ENCODE data around the gene SELENOV.
A peak's percentile ranks its signal among the peaks of the same experiment; 100 is the strongest.

Gene SELENOV

DNA sequence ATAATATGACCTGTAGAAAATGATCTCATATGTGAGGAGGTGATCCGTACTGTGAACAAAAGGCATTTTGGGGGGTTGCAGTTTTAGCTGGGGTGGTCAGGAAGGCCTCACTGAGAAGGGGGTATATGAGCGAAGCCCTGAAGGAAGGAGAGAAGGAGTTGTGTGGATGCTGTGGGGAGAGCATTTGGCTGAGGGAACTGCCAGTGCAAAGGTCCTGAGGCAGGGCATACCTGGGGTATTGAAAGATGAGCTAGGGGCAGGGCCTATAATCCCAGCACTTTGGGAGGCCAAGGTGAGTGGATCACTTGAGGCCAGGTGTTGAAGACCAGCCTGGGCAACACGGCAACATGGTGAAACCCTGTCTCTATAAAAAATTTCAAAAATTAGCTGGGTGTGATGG lies 2.5 kb downstream of the SELENOV start:
- Mint-ChIP-seq H3K27ac (no peak overlapping the region), H3K9me3 (no peaks in the 10 kb centered on the region), H3K27me3 (peaks cover 42 to 67% of the 10 kb centered on the region in 2 donors), H3K4me1 (ENCODE audit: low read depth in 2 of 2) (peaks cover 9 to 10% of the 10 kb centered on the region in 2 donors), H3K36me3 (ENCODE audit: insufficient read depth) (peaks cover 4% of the 10 kb centered on the region), H3K4me3 (no peak overlapping the region)
- no peak for DNase-seq
- no peak for ATAC-seq (replicated peaks)

DNA sequence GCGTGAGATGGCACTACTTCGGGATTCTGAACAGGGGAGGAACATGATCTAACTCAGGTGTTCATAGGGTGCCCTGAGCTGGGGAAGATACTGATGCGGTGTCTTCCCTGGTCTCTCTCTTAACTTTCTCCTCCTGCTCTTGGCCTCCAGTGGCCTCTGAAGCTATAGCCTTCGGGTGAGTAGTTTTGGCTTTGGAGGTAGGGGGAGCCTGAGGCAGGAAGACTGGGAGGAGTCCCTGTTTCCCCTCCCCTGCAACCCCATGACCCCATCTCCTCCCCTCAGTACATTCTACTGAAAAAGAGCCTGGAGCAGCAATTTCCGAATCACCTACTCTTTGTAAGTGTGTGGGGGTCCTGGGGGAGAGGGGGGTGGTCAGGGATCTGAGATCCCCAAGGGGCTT lies 3.5 kb downstream of the SELENOV start:
- Mint-ChIP-seq H3K4me3 (no peak overlapping the region), H3K4me1 (ENCODE audit: low read depth in 2 of 2) (peaks cover 9 to 10% of the 10 kb centered on the region in 2 donors), H3K27me3 (peaks cover 35 to 57% of the 10 kb centered on the region in 2 donors), H3K36me3 (ENCODE audit: insufficient read depth) (peaks cover 4% of the 10 kb centered on the region), H3K27ac (no peak overlapping the region), H3K9me3 (no peaks in the 10 kb centered on the region)
- ATAC-seq (replicated peaks) (no peak), DNase-seq (no peak)

DNA sequence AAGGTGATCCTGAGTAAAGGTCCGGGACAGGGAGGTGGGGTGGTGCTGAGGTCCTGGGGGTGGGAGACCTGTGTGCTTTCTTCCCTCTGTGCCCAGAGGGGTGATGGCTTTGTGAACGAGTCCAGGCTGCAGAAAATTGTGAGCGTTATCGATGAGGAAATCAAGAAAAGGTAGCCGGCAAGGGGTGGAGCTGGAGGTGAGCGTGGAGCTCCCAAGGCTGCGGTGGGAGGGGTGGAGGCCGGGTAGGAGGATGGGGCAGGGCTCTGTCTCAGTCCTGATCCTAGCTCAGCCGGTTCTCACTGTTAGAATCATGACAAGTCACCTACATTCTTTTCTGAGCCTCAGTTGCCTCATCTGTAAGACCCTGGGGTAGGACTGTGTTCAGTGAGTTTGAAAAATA lies 4.0 kb downstream of the SELENOV start:
- DNase-seq (no peak), ATAC-seq (replicated peaks) (no peak)
- H3K27ac Mint-ChIP-seq, result no peak overlapping the region
- H3K36me3 Mint-ChIP-seq (ENCODE audit: insufficient read depth), result peaks cover 4% of the 10 kb centered on the region
- no peaks in the 10 kb centered on the region for H3K9me3 Mint-ChIP-seq
- peaks cover 30 to 52% of the 10 kb centered on the region in 2 donors for H3K27me3 Mint-ChIP-seq
- H3K4me1 Mint-ChIP-seq (ENCODE audit: low read depth in 2 of 2), result peaks cover 9 to 10% of the 10 kb centered on the region in 2 donors
- no peak overlapping the region for H3K4me3 Mint-ChIP-seq

DNA sequence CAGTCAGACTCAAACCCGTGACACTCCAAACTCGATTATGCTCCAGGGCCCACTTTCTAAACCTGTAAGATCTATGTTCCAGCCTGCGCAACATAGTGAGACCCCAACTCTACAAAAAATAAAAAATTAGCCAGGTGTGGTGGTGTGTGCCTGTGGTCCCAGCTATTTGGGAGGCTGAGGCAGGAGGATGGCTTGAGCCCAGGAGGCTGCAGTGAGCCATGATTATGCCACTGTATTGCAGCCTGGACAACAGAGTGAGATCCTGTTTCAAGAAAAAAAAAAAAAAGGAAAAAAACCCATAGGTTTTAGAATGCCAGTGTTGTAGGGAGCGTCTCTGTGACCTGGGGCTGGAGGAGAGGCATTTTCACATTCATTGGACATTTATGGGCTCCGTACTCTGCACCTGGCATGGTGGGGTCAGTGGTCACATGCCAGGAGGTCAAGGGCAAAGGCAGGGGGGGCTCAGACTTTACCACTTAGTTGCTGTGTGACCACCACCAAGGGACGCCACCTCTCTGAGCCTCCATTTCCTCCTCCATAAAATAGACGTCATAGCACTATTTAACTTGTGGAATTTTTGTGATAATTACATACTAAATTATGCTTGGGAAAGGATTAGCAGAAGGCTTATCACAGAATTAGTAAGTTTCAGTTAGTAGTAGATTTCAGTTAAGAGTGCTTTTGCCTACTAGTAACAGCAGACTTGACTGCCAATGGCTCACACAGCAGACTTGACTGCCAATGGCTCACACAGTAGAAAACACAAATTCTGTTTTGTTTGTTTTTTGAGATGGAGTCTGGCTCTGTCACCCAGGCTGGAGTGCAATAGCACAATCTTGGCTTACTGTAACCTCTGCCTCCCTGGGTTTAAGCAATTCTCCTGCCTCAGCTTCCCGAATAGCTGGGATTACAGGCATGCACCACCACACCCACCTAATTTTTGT lies 5.9 kb downstream of the SELENOV start:
- peaks cover 17 to 33% of the 10 kb centered on the region in 2 donors for H3K27me3 Mint-ChIP-seq
- DNase-seq (no peak), ATAC-seq (replicated peaks) (no peak)
- peaks cover 4 to 5% of the 10 kb centered on the region in 2 donors for H3K4me1 Mint-ChIP-seq (ENCODE audit: low read depth in 2 of 2)
- no peaks in the 10 kb centered on the region for H3K9me3 Mint-ChIP-seq
- no peak overlapping the region for H3K4me3 Mint-ChIP-seq
- no peak overlapping the region for H3K27ac Mint-ChIP-seq
- peaks cover 4% of the 10 kb centered on the region for H3K36me3 Mint-ChIP-seq (ENCODE audit: insufficient read depth)

DNA sequence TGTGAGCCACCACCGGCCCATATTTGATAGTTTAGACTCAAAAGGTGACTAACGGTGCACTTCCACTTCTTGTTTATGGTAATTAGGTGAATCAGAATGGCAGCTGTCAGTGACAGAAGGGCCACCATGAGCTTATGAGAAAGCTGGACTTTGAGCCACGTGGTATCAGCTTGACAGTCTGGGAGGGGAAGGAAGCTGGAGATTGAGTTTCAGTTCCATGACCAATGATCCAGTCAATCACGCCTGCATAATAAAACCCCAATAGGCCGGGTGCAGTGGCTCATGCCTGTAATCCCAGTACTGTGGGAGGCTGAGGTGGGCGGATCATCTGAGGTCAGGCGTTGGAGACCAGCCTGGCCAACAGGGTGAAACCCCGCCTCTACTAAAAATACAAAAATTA lies 9.6 kb downstream of the SELENOV start:
- DNase-seq (no peak), ATAC-seq (replicated peaks) (no peak)
- H3K27me3 Mint-ChIP-seq, result no peaks in the 10 kb centered on the region
- peaks cover 7% of the 10 kb centered on the region for H3K36me3 Mint-ChIP-seq (ENCODE audit: insufficient read depth)
- no peak overlapping the region for H3K4me3 Mint-ChIP-seq
- no peaks in the 10 kb centered on the region for H3K9me3 Mint-ChIP-seq
- no peak overlapping the region for H3K27ac Mint-ChIP-seq
- H3K4me1 Mint-ChIP-seq (ENCODE audit: low read depth in 2 of 2), result peaks cover 3 to 5% of the 10 kb centered on the region in 2 donors

DNA sequence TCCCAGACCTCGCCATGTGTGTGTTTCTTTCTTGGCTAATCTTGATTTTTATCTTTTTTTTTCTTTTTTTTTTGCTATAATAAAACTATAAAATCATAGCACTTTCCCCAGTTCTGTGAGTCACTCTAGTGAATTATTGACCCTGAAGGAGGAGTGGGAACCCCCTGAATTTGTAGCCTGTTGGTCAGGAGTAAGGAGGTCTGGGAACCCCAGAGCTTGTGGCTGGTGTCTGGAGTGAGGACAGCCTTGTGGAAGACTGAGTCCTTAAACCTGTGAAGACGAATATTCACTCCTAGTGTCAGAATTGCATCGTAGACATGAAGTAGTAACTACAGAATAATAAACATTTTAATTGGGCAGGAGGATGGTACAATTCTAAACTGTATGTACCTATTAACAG lies 10.3 kb downstream of the SELENOV start:
- ATAC-seq (replicated peaks) (no peak), DNase-seq (no peak)
- Mint-ChIP-seq H3K27me3 (no peaks in the 10 kb centered on the region), H3K9me3 (no peaks in the 10 kb centered on the region), H3K36me3 (ENCODE audit: insufficient read depth) (peaks cover 7% of the 10 kb centered on the region), H3K4me1 (ENCODE audit: low read depth in 2 of 2) (peaks cover 3 to 5% of the 10 kb centered on the region in 2 donors), H3K4me3 (no peak overlapping the region), H3K27ac (no peak overlapping the region)

DNA sequence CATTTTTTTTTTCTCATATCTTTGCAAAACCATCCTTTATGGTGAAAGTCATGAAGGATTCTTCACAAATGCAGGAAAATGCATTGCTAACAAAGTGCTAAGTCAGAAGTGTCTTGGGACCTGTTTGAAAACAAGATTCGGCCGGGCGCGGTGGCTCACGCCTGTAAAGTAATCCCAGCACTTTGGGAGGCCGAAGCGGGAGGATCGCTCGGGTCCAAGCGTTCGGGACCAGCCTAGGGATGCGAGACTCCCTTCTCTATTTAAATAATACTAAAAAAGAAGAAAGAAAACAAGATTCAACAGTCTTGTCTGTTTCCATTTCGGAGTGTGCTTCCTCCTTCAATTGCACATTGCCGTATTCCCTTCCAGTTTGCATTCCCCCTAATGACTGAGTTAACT lies 16.9 kb downstream of the SELENOV start:
- peaks cover 11% of the 10 kb centered on the region for H3K36me3 Mint-ChIP-seq (ENCODE audit: insufficient read depth)
- peak overlapping the region; percentile 89 to 92 for H3K27ac Mint-ChIP-seq
- H3K4me1 Mint-ChIP-seq (ENCODE audit: low read depth in 2 of 2), result peaks cover 10 to 22% of the 10 kb centered on the region in 2 donors
- H3K27me3 Mint-ChIP-seq, result no peaks in the 10 kb centered on the region
- DNase-seq (no peak), ATAC-seq (replicated peaks) (no peak)
- peak overlapping the region; percentile 87 to 93 for H3K4me3 Mint-ChIP-seq
- H3K9me3 Mint-ChIP-seq, result no peaks in the 10 kb centered on the region

DNA sequence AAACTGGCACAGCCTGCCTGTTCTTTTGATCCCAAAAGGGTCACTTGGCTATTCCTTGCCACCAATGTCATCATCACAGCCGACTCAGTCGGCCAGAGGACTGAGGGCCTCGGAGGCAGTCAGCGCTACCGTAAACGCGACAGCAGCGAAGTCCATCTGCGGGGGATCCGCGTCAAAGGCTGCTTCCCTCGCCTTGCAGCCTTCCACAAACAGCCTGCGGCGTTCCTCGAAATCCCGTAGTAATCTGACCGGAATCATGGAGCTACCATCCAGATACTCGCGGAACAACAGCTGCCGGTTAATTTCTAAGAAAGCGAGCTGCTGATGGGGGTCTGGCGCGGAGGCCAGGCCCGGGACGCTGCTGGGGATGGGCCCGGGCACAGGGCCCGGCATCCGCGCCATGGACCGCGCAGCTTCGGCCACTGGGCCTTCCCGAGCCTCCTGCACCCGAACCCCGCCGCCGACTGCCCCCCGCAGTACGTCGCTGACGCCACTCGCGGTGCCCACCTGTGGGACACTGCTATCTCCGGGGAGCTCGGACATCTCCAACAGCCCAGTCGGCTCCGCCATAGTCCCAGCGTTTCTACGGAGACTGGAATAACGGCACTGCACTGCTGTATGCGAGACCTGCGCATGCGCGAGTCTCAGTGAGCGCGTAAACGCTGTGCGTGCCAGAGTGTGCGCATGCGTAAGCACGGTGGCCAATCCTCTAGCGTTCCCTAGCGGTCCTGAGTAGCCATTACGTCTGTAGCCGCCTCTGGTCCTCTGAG lies 17.5 kb downstream of the SELENOV start, which contains the start of gene EID2B:
Gene EID2B (minus strand): TSS at position 620 of the 770 bp plus-strand sequence. CDS start 50 bp downstream, at position 570.
- H3K36me3 Mint-ChIP-seq (ENCODE audit: insufficient read depth), result peaks cover 15% of the 10 kb centered on the region
- peak within 1 kb of the TSS; percentile 89 to 92 for H3K27ac Mint-ChIP-seq
- ATAC-seq (replicated peaks) (peak; percentile 90), DNase-seq (peak; percentile 91 to 93 (median 92))
- H3K9me3 Mint-ChIP-seq, result no peaks in the 10 kb centered on the region
- no peaks in the 10 kb centered on the region for H3K27me3 Mint-ChIP-seq
- H3K4me1 Mint-ChIP-seq (ENCODE audit: low read depth in 2 of 2), result peaks cover 12 to 24% of the 10 kb centered on the region in 2 donors
- peak within 1 kb of the TSS; percentile 87 to 93 for H3K4me3 Mint-ChIP-seq

DNA sequence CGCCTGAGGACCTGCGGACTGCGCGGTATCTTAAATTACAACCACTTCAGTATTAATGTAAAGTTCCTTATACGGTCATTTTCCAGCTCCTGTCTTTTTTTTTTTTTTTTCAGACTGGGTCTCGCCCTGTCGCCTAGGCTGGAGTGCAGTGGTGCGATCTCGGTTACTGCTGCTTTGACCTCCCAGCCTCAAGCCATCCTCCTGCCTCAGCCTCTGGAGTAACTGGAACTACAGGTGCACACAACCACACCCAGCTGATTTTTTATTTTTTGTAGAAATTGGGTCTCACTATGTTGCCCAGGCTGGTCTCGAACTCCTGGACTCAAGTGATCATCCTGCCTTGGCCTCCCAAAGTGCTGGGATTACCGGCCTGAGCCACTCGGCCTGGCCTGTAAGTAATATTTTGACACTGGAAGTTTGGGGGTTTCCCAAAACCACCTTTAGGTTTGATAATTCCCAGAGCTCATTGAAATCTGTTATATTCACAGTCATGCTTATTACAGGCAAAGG lies 18.1 kb downstream of the SELENOV start:
- no peaks in the 10 kb centered on the region for H3K27me3 Mint-ChIP-seq
- peak overlapping the region; percentile 87 to 93 for H3K4me3 Mint-ChIP-seq
- H3K36me3 Mint-ChIP-seq (ENCODE audit: insufficient read depth), result peaks cover 16% of the 10 kb centered on the region
- DNase-seq (no peak), ATAC-seq (replicated peaks) (peak; percentile 20)
- H3K9me3 Mint-ChIP-seq, result no peaks in the 10 kb centered on the region
- peak overlapping the region; percentile 89 to 92 for H3K27ac Mint-ChIP-seq
- peaks cover 14 to 27% of the 10 kb centered on the region in 2 donors for H3K4me1 Mint-ChIP-seq (ENCODE audit: low read depth in 2 of 2)

DNA sequence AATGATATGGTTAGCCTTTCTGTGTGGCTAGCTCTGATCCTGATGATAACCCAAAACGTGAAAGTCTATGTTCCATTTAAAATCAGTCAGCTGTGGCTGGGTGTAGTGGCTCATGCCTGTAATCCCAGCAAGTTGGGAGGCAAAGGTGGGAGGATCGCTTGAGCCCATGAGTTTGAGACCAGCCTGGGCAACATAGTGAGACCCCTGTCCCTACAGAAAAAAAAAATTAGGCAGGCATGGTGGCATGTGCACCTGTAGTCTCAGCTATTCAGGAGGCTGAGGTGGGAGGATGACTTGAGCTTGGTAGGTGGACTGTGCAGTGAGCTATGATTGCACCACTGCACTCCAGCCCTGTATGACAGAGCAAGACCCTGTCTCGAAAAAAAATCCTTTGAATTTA lies 18.9 kb downstream of the SELENOV start:
- no peaks in the 10 kb centered on the region for H3K9me3 Mint-ChIP-seq
- peaks cover 15 to 29% of the 10 kb centered on the region in 2 donors for H3K4me1 Mint-ChIP-seq (ENCODE audit: low read depth in 2 of 2)
- H3K4me3 Mint-ChIP-seq, result no peak overlapping the region
- H3K36me3 Mint-ChIP-seq (ENCODE audit: insufficient read depth), result peaks cover 9% of the 10 kb centered on the region
- no peaks in the 10 kb centered on the region for H3K27me3 Mint-ChIP-seq
- H3K27ac Mint-ChIP-seq, result no peak overlapping the region
- DNase-seq, result no peak
- ATAC-seq (replicated peaks), result no peak

DNA sequence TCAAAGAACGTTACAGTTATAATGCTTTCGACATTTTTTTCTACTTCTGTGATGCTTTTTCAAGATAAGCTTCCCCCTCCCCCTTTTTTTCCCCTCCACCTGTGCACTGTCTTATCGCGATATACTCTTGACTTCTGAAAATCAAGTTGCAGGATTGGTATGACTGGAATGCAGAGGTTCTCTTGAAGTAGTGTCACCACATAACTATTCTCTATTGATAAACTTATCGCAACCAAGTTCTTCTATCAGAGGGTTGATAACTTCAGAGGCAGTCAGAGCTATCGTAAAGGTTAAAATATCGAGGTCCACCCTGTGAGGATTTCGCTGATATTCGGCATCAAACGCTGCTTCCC lies 24.2 kb downstream of the SELENOV start:
- H3K27me3 Mint-ChIP-seq, result no peaks in the 10 kb centered on the region
- no peaks in the 10 kb centered on the region for H3K9me3 Mint-ChIP-seq
- no peak for ATAC-seq (replicated peaks)
- H3K27ac Mint-ChIP-seq, result peak overlapping the region in 1 of 2 donors; percentile 96
- peak overlapping the region; percentile 92 to 93 for H3K4me3 Mint-ChIP-seq
- peaks cover 16 to 34% of the 10 kb centered on the region in 2 donors for H3K4me1 Mint-ChIP-seq (ENCODE audit: low read depth in 2 of 2)
- DNase-seq, result no peak
- H3K36me3 Mint-ChIP-seq (ENCODE audit: insufficient read depth), result peaks cover 17% of the 10 kb centered on the region

DNA sequence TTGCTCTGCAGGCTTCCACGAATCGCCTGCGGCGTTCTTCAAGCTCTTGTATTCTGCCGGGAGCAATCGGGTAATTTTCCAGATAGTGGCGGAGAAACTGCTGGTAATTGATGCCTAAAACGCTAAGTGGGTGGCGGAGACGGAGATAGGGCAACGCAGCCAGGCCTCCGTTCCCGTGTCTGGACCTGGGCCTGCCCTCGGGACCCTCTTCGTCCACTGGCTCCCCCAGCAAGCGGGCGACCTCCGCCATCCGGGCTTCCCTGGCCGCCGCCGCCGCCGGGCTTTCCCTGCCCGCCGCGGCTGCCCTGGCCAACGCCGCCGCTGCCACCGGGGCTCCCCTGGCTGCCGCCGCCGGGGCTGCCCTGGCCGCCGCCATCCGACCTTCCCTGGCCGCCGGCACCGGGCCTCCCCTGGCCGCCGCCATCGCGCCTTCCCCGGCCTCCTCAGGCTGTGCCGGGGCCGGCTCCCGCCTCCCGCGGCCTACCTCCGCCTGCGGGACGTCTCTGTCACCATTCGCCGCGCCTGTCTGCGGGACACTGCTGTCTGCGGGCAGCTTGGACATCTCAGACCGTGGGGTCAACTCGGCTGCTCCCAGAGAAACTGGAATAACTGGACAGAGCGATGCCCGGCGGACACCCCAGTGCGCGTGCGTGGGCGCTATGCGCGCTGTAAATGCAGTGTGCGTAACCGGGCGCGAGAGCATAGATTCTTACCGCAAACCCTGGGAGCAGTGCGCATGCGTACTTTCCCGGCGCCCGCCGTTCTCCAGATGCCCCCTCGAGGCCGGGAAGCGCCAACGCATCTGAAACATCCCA lies 24.8 kb downstream of the SELENOV start, which contains the start of gene EID2:
Gene EID2 (minus strand): TSS at position 644 of the 815 bp plus-strand sequence. CDS start 82 bp downstream, at position 562.
- Mint-ChIP-seq H3K4me1 (ENCODE audit: low read depth in 2 of 2) (peaks cover 16 to 34% of the 10 kb centered on the region in 2 donors), H3K27ac (peak within 1 kb of the TSS; percentile 96 to 97), H3K4me3 (peak within 1 kb of the TSS; percentile 92 to 93), H3K9me3 (no peaks in the 10 kb centered on the region), H3K36me3 (ENCODE audit: insufficient read depth) (peaks cover 17% of the 10 kb centered on the region), H3K27me3 (peaks cover 0 to 6% of the 10 kb centered on the region in 2 donors)
- DNase-seq (peak; percentile 88 to 91 (median 89)), ATAC-seq (replicated peaks) (peak; percentile 91)

All from effector memory CD8-positive, alpha-beta T cell (primary cell).